Muscle of back (tissue), 13 donors: ENCODE results near the gene MRPL53. TPM values are rescaled to one million over a fixed set of nuclear protein-coding genes. Genes with fewer than 3 reads are reported as not detected.
A peak's percentile ranks its signal among the peaks of the same experiment; 100 is the strongest.

ENCODE experiments used
- DNase-seq, 3 donors: peaks; one replicate each; pipeline versions ENCODE4 v3.0.0 to v3.0.0-alpha.2; 2013
- long read RNA-seq, 9 donors: transcript quantifications; one replicate each; lab custom pipeline, GENCODE V29; 2026
- polyA plus RNA-seq, 10 donors: library from polyadenylated mRNA; unstranded; fragments of 120-200 nt; gene quantifications; one replicate each; pipeline ENCODE4 v1.2.1, GENCODE V29; 2013; ENCODE audit not compliant: insufficient read length in 10 of 10

Gene MRPL53
- 10 to 100 TPM; 33.2 to 83.6 (median 56.9) TPM for polyA plus RNA-seq
- long read RNA-seq, donor 1, transcript MRPL53-201 (3 exons, 1,162 nt), result major isoform, 67 of 76 reads
- long read RNA-seq, donor 1, transcript MRPL53-202 (2 exons, 386 nt), result minor isoform, 6 of 76 reads
- long read RNA-seq, donor 1, partial matches to known transcripts, result 0 of 76 reads
- long read RNA-seq, donor 1, other reads (novel, unspliced or antisense), result 0 of 76 reads
- long read RNA-seq, donor 2, transcript MRPL53-201 (3 exons, 1,162 nt), result major isoform, 47 of 52 reads
- long read RNA-seq, donor 2, partial matches to known transcripts, result 0 of 52 reads
- long read RNA-seq, donor 2, other reads (novel, unspliced or antisense), result 0 of 52 reads
- long read RNA-seq, donor 3, result 0 reads
- long read RNA-seq, donor 4, transcript MRPL53-201 (3 exons, 1,162 nt), result major isoform, 37 of 40 reads
- long read RNA-seq, donor 4, partial matches to known transcripts, result 0 of 40 reads
- long read RNA-seq, donor 4, other reads (novel, unspliced or antisense), result 0 of 40 reads
- long read RNA-seq, donor 5, transcript MRPL53-201 (3 exons, 1,162 nt), result major isoform, 55 of 55 reads
- long read RNA-seq, donor 5, partial matches to known transcripts, result 0 of 55 reads
- long read RNA-seq, donor 5, other reads (novel, unspliced or antisense), result 0 of 55 reads
- long read RNA-seq, donor 6, transcript MRPL53-202 (2 exons, 386 nt), result minor isoform, 6 of 66 reads
- long read RNA-seq, donor 6, transcript MRPL53-201 (3 exons, 1,162 nt), result major isoform, 59 of 66 reads
- long read RNA-seq, donor 6, partial matches to known transcripts, result 0 of 66 reads
- long read RNA-seq, donor 6, other reads (novel, unspliced or antisense), result 0 of 66 reads
- long read RNA-seq, donor 7, transcript MRPL53-201 (3 exons, 1,162 nt), result major isoform, 31 of 33 reads
- long read RNA-seq, donor 7, partial matches to known transcripts, result 0 of 33 reads
- long read RNA-seq, donor 7, other reads (novel, unspliced or antisense), result 0 of 33 reads
- long read RNA-seq, donor 8, transcript MRPL53-203 (2 exons, 451 nt), result minor isoform, 5 of 51 reads
- long read RNA-seq, donor 8, transcript MRPL53-201 (3 exons, 1,162 nt), result major isoform, 46 of 51 reads
- long read RNA-seq, donor 8, partial matches to known transcripts, result 0 of 51 reads
- long read RNA-seq, donor 8, other reads (novel, unspliced or antisense), result 0 of 51 reads
- long read RNA-seq, donor 9, transcript MRPL53-201 (3 exons, 1,162 nt), result major isoform, 14 of 14 reads
- long read RNA-seq, donor 9, partial matches to known transcripts, result 0 of 14 reads
- long read RNA-seq, donor 9, other reads (novel, unspliced or antisense), result 0 of 14 reads

- DNase-seq, result peak; percentile 95 to 98 (median 97)
Measured at GRCh38 chr2:74472086-74472944, at the start of gene MRPL53. MRPL53 (minus strand) TSS chr2:74472680; CDS start chr2:74472660, 20 bp downstream.

GRCh38 chr2:74516650-74517049, 44.2 kb upstream of the MRPL53 start:
- no peak for DNase-seq

- peak; percentile 41 to 81 (median 64) for DNase-seq
Measured at GRCh38 chr2:74515981-74516633, 43.6 kb upstream of the MRPL53 start.

GRCh38 chr2:74515271-74515980, 42.9 kb upstream of the MRPL53 start:
- DNase-seq, result peak in 1 of 3 donors; percentile 55

- DNase-seq, result peak in 1 of 3 donors; percentile 38
Measured at GRCh38 chr2:74514368-74515270, 42.1 kb upstream of the MRPL53 start, which contains the start of gene TLX2. TLX2 (plus strand) TSS chr2:74514450; CDS start chr2:74514807, 357 bp downstream.

GRCh38 chr2:74513605-74514367, 41.3 kb upstream of the MRPL53 start:
- DNase-seq, result peak in 1 of 3 donors; percentile 73

GRCh38 chr2:74512744-74513604, 40.5 kb upstream of the MRPL53 start:
- DNase-seq, result no peak

- DNase-seq, result no peak
Measured at GRCh38 chr2:74511104-74511989, 38.9 kb upstream of the MRPL53 start.

GRCh38 chr2:74510272-74510671, 37.8 kb upstream of the MRPL53 start:
- no peak for DNase-seq

- DNase-seq, result peak in 1 of 3 donors; percentile 74
Measured at GRCh38 chr2:74507926-74508520, 35.5 kb upstream of the MRPL53 start.

- DNase-seq, result peak; percentile 98 to 100 (median 99)
Measured at GRCh38 chr2:74507145-74507925, 34.9 kb upstream of the MRPL53 start, which contains the start of gene PCGF1. PCGF1 (minus strand) TSS chr2:74507695; CDS start chr2:74507668, 27 bp downstream.

- no peak for DNase-seq
Measured at GRCh38 chr2:74505448-74506246, 33.2 kb upstream of the MRPL53 start.

GRCh38 chr2:74504591-74504990, 32.1 kb upstream of the MRPL53 start:
- no peak for DNase-seq
